Measurements from ENCODE around the gene TBC1D14. TPM values are rescaled to one million over a fixed set of nuclear protein-coding genes. Genes with fewer than 3 reads are reported as not detected.

Gene TBC1D14
- total RNA-seq, 1 experiment from 2014 or later, result 50.2 TPM

DNA sequence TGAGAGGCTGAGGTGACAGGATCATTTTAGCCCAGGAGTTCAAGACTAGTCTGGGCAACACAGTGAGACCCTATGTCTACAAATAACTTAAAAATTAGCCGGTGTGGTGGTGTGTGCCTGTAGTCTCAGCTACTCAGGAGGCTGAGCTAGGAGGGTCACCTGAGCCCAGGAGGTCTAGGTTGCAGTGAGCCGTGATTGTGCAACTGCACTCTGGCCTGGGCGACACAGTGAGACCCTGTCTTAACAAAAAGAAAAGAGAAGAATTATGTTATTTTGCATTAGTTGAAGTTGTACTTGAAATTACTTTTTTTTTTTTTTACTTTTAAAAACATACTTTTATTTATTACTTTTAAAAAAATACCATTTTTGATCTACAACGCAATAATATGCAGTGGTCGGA lies 111.7 kb downstream of the TBC1D14 start:
- Mint-ChIP-seq H3K9me3 (no peaks in the 10 kb centered on the region; a peak in 1 of 5 replicates), H3K4me3 (no peak overlapping the region), H3K27ac (no peak overlapping the region; a peak in 1 of 7 replicates), H3K36me3 (ENCODE audit: insufficient read depth in 1 of 3, low read depth in 3 of 3) (peaks cover 13 to 71% (median 50%) of the 10 kb centered on the region in 3 experiments), H3K27me3 (ENCODE audit: low read depth) (no peaks in the 10 kb centered on the region; the same call in 1 of the 2 replicates), H3K4me1 (peaks cover 13 to 19% of the 10 kb centered on the region in 2 experiments)
- no peaks in the 10 kb centered on the region for H3K79me2 ChIP-seq (ENCODE audit: insufficient read depth, low read length)
- no peak overlapping the region for H2AFZ ChIP-seq (ENCODE audit: low read length)
- H4K91ac ChIP-seq (ENCODE audit: insufficient read length, low read depth, low read length), result no peak overlapping the region
- no peak overlapping the region for H3K56ac ChIP-seq (ENCODE audit: insufficient read length, low read depth, low read length)
- no peak overlapping the region for H3K14ac ChIP-seq (ENCODE audit: insufficient read depth, low read length)
- H3K4me1 ChIP-seq (ENCODE audit: insufficient read depth, low read length), result no peaks in the 10 kb centered on the region; the same call in 1 of the 2 replicates
- no peak overlapping the region for H3K4me2 ChIP-seq (ENCODE audit: insufficient read depth, insufficient read length, low read length)
- no peak overlapping the region for H2BK5ac ChIP-seq (ENCODE audit: insufficient read length, low read length)
- WGBS (ENCODE audit: extremely low coverage, insufficient read length, low lambda C conversion rate), result no CpG with 5 or more reads among the region's 5 CpGs
- no peaks in the 10 kb centered on the region for H3K79me1 ChIP-seq (ENCODE audit: insufficient read depth, low read depth, low read length, poor library complexity, severe bottlenecking)
- H2BK20ac ChIP-seq (ENCODE audit: low read depth, low read length, poor library complexity, severe bottlenecking), result no peak overlapping the region
- TF ChIP-seq, protein P1, sequence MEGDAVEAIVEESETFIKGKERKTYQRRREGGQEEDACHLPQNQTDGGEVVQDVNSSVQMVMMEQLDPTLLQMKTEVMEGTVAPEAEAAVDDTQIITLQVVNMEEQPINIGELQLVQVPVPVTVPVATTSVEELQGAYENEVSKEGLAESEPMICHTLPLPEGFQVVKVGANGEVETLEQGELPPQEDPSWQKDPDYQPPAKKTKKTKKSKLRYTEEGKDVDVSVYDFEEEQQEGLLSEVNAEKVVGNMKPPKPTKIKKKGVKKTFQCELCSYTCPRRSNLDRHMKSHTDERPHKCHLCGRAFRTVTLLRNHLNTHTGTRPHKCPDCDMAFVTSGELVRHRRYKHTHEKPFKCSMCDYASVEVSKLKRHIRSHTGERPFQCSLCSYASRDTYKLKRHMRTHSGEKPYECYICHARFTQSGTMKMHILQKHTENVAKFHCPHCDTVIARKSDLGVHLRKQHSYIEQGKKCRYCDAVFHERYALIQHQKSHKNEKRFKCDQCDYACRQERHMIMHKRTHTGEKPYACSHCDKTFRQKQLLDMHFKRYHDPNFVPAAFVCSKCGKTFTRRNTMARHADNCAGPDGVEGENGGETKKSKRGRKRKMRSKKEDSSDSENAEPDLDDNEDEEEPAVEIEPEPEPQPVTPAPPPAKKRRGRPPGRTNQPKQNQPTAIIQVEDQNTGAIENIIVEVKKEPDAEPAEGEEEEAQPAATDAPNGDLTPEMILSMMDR (conservative IDR thresholded peaks at IDR 0.05), result no peak
- H3K27ac ChIP-seq (ENCODE audit: insufficient read length, low read depth, low read length), result no peak overlapping the region
- no peak overlapping the region for H3K18ac ChIP-seq (ENCODE audit: insufficient read length, low read depth, low read length)
- no peak overlapping the region for H2AK5ac ChIP-seq (ENCODE audit: insufficient read length, low read length)
- no peaks in the 10 kb centered on the region; the same call in 1 of the 2 replicates for H3K27me3 ChIP-seq (ENCODE audit: insufficient read depth, low read length)
- no peak overlapping the region for H3K23ac ChIP-seq (ENCODE audit: insufficient read length, low read depth, low read length)
- DNase-seq, result no peak
- no peak overlapping the region for H4K5ac ChIP-seq (ENCODE audit: insufficient read length, low read depth, low read length)
- no peaks in the 10 kb centered on the region for H3K9me3 ChIP-seq (ENCODE audit: control insufficient read depth, low read depth, low read length)
- no peak overlapping the region for H2BK15ac ChIP-seq (ENCODE audit: low read depth, low read length)
- H2BK12ac ChIP-seq (ENCODE audit: insufficient read length, low read depth, low read length), result no peak overlapping the region
- H3T11ph ChIP-seq (ENCODE audit: low read length), result no peak overlapping the region
- no peak overlapping the region for H2BK120ac ChIP-seq (ENCODE audit: low read depth, low read length, poor library complexity, severe bottlenecking)
- no peak overlapping the region for H3K9ac ChIP-seq (ENCODE audit: extremely low read depth, insufficient read length, low read length)
- no peaks in the 10 kb centered on the region for H3K23me2 ChIP-seq (ENCODE audit: insufficient read length, low read depth, low read length, poor library complexity, severe bottlenecking)
- no peaks in the 10 kb centered on the region for H4K20me1 ChIP-seq (ENCODE audit: control insufficient read depth, insufficient read depth, insufficient read length)
- H3K4ac ChIP-seq (ENCODE audit: low read depth, low read length), result no peak overlapping the region
- no peak overlapping the region for H4K8ac ChIP-seq (replicated peaks; ENCODE audit: insufficient read length, low read depth, low read length)
